ENCODE measurements around the gene ELMO3. TPM values are rescaled to one million over a fixed set of nuclear protein-coding genes. Genes with fewer than 3 reads are reported as not detected.
A peak's percentile ranks its signal among the peaks of the same experiment; 100 is the strongest.

The ELMO3 gene
- total RNA-seq, 1 donor from 2014 or later: 26.3 TPM

DNA sequence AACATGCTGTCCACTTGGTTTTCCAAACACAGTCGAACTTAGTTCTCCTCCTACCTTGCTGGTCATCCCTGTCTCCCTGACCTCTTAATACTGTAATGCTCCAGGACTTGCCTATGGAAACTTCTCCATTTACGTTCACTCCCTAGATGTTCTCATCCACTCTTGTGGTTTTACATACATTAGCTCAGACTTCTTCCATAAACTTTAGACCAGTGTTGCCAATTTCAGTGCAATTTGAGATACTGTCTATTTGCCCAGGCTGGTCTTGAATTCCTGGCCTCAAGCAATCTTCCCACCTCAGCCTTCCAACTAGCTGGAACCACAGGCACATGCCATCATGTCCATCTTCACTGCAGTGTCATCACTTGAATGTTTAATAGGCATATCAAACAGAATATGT, 16.6 kb upstream of the ELMO3 start:
- ATAC-seq: no peak

DNA sequence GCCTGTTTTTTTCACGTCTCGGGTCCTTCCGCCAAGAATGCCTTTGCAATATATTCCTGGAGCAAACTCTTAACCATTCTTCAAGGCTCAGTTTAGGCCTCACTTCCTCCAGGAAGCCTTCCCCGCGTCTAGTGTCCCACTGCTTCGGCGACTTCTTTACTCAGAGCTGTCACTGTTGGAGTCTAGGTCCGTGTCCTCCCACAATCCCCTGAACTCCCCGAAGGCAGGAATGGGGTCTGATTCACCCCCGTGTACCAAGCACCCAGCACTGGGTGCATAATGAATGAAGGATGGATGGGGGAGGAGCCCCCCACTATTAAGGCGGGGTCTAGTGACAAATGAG, 15.7 kb upstream of the ELMO3 start:
- ATAC-seq: no peak

DNA sequence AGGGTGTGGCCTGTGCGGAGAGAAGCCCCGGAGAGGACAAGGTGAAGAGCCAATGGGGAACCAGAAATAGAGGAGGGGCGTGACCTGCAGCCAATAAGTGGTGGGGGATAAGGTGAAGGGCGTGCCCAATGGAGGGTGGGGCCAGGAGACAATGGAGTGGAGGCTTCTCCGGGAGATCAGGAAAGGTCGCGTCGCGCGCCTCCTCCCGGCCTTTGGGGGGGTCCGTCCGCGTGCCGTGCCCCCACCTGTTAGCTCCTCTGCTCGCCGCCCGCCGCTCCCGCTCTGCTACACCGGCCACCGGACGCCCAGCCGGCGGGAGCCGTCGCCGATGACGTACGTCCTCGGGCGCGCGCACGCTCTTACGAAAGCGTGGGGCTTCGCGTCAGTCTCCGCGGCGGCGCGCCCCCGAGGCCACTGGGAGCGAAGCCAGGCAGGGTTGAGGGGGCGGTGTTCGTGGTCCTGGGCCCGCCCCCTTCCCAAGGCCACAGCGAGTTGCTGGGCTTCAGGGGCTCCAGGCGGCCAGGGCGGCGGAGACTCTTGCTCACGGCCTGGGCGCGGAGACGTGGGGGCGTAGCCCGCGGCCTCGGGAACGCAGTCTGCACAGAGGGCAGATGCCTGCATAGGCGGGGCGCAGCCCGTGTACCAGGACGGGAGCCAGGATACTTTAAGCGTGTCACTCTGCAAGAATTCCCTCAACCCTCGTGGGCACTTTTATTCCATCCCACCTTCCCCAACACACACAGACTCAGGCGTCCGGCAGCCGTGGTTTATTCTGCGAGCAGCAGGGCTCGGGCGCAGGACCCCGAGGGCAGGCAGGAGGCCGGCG, 15.1 kb upstream of the ELMO3 start, which contains the start of gene MATCAP1:
TSS of gene MATCAP1 (minus strand) at position 337 of the 826 bp plus-strand sequence. CDS start 3,353 bp downstream, outside the sequence.
- ATAC-seq: peak; percentile 91

DNA sequence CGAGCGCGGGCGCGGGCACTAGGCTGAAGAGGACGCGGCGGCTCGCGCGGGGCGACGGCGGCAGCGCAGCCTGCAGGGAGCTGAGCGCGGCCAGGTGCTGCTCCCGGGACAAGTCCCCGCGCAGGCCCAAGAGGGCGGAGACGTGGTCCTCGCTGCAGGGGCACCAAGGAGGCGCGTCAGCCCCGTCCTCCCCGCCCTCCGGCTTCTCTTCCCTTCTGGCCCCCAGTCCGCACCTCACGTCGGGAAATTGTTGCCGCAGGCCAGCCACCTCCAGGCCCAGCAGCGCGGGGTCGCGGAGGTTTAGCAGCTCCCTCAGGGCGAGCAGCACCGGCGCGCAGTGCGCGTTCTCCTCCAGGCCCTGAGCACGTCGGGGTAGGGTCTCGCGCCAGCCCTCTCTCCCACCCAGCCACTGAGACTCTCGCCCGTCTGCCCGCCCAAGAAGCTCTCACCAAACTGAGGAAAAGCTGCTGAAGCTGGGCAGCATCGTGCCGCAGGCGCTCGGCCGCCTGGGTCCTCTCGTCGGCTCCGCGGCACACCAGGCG, 14.4 kb upstream of the ELMO3 start:
- ATAC-seq: peak; percentile 3

DNA sequence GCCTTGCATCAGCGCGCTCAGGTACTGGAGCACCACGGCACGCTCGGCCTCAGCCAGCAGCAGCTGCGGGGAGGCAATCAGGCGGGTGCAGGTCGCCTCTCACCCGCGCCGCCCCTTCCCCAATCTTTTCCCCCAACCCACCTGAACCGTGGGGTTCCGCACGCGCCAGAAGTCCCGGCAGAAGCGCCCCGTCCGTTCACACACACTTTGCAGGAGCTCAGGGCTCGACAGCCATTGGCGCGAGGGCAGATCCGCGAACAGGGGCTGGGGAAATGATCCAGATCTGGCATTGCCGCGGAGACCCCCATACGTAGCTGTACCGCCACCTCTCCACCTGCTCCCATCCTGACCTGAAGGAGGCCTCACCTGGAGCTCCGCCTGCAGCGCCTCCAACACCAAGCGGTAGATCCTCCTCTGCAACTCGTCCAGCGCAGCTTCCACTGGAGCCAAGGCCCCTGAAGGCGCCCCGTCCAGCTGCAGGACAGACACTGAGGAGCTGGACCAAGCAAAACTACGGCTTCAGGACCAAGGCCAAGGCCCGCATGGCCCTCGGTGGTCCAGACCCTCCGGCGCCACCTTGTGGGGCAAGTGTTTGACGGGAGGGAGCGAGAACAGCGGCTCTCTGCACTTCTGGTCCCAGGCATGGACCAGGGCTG, 13.8 kb upstream of the ELMO3 start:
- ATAC-seq: peak; percentile 36

- ATAC-seq: no peak
Measured at GRCh38 chr16:67185651-67186134, 13.2 kb upstream of the ELMO3 start.

- ATAC-seq: no peak
Measured at GRCh38 chr16:67186550-67186950, 12.4 kb upstream of the ELMO3 start.

DNA sequence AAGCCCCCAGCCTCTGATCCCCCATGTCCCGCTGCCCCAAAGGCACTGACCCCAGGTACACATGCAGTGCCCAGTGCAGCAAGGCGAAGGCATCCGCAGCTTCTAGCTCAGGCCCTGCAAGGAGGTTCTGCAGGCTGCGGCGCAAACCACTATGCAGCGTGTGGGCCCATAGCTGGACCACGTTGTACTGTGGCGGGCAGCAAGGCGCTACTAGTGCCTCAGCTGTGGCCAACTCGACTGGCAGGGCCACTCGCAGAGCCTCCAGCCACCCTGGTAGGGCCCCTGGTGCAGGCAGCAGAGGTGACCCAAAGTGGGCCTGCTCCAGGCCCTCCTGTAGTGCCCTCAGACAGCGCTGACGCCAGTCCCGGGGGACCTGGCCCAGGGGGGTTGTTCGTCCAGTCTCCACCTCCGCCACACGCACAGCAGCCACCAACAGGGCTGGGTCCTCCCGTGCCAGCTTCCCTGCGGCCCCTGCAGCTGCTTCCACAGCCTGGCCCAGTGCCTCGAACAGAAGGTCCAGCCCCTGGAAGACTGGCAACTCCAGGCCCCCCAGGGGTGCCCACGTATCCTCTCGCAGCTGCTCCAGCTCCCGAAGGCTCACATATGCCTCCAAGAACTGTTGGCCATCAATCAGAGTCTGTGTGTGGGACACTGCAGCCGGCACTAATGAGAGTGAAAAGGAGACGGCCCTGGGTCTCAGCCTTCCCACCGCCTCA, 11.6 kb upstream of the ELMO3 start:
- ATAC-seq: no peak

- ATAC-seq: no peak
Measured at GRCh38 chr16:67188323-67188722, 10.6 kb upstream of the ELMO3 start.

GRCh38 chr16:67188798-67189197, 10.1 kb upstream of the ELMO3 start:
- no peak for ATAC-seq

- no peak for ATAC-seq
Measured at GRCh38 chr16:67190041-67190440, 8.9 kb upstream of the ELMO3 start, which contains the start of gene EXOC3L1. Gene EXOC3L1 (minus strand): TSS chr16:67190136. CDS start chr16:67189676, 460 bp downstream.

DNA sequence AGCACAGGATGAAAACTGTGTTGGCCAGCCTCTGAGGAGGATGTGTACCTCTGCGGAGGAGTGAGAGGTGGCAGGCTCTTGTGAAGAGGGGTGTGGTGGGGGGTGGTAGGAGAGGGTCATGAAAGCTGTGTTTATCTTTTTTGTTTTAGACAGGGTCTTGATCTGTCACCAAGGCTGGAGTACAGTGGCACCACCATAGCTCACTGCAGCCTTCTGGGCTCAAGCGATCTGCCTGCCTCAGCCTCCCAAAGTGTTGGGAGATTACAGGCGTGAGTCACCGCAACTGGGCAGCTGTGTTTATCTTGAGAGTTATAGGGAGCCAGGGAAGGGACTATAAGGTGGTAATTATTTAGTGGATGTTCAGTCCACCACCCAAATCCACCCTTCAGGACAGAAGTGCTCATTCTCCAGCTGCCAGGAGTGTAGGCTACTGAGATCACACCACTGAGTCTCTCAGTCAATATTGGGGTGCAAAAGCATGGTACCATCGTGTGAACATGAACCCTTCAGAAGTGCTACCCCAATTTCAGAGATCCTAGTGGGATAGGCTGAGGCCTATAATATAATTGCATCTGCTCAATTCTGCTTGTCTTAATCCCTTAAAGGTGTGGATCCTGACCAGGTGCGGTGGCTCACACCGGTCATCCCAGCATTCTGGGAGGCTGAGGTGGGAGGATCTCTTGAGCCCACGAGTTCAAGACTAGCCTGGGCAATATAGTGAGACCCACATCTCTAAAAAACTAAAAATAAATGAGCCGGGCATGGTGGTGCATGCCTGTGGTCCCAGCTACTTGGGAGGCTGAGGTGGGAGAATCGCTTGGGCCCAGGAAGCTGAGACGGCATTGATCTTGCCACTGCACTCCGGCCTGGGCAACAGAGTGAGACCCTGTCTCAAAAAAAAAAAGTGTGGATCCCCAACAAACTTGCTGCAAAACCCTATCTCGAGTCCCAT, 8.2 kb upstream of the ELMO3 start:
- ATAC-seq: no peak

- ATAC-seq: no peak
Measured at GRCh38 chr16:67191411-67191994, 7.4 kb upstream of the ELMO3 start.

DNA sequence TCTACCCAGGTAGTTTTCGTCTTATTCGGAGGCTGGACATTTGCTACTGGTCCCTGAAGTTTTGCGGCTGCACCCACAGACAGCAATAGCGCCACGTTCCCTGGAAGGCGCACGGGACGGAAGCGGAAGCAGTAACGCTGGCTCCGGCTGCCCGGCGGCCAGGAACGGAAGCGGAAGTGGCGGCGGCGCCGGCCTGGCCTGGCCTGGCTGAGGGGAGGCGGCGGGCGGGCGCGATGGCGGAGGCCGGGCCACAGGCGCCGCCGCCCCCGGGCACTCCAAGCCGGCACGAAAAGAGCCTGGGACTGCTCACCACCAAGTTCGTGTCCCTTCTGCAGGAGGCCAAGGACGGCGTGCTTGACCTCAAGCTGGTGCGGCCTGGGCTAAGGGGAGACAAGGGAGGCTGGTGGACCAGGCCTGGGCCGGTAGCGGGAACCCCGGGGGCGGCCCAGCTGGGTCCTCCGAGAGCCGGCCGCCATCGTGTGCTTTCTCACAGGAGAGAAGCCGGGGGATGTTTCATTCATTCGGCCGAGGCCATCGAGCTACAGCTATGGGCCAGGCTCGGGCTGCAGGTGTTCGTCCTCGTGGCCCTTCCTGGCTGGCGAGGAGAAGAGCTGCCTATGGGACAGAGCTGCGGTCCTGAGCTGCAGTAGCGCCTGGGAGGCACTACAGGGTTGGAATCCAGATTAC, 6.8 kb upstream of the ELMO3 start, which contains the start of gene E2F4:
TSS of gene E2F4 (plus strand) at position 161 of the 687 bp plus-strand sequence. CDS start at position 234, 73 bp downstream.
- peak; percentile 91 for ATAC-seq

DNA sequence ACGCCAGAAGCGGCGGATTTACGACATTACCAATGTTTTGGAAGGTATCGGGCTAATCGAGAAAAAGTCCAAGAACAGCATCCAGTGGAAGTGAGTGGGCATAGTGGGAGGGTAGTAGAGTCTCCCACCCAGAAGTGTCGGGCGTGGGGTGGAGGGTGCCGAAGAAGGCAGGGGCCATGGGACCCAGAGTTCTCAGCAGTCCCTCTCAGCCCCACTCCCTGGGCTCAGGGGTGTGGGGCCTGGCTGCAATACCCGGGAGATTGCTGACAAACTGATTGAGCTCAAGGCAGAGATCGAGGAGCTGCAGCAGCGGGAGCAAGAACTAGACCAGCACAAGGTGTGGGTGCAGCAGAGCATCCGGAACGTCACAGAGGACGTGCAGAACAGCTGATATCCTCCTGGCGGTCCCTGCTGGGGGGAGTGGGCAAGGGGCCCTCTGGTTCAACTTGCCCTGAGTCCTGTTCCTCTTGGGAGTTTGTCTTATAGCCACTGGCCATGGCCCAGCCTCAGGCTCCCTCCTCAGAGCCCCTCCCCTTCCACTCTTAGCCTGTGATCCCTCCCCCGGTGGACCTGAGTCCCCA, 6.1 kb upstream of the ELMO3 start:
- ATAC-seq: peak; percentile 2

DNA sequence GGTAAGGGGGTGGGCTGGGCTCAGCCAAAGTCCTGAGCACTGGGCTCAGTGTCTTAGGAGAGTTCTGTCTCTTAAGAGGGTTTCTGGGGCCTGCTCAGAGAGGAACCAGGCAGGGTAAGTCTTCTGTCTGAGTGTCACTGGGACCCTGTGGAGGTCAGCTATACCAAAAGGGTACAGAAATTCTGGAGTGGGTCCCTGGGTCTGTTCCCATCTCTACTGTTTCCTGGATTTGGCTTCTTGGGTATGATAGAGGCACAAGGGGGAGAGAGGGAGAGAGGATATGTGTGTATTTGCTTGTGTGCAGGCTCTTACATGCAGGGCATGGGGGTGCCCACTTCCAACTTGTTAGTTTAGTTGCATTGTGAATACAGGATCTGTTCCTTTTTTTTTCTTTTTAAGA, 5.4 kb upstream of the ELMO3 start:
- ATAC-seq: no peak

DNA sequence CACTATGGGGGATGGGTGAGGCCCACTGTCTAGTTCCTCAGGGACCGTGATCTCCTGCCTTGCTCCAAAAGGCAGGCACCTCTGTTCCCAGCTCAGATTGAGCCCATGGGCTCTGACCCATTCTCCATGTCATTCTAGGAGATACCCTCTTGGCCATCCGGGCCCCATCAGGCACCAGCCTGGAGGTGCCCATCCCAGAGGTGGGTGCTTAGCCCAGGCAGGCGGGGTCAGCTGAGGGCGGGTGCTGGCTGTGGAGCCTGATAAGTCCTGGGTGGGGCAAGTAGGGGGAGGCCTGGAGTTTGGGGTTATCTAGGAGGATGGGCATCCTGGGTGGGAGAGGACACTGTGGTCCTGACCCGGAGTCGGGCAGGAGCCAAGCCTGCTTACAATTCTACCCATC, 4.7 kb upstream of the ELMO3 start:
- ATAC-seq: no peak

- ATAC-seq: no peak
Measured at GRCh38 chr16:67195676-67196075, 3.3 kb upstream of the ELMO3 start.

DNA sequence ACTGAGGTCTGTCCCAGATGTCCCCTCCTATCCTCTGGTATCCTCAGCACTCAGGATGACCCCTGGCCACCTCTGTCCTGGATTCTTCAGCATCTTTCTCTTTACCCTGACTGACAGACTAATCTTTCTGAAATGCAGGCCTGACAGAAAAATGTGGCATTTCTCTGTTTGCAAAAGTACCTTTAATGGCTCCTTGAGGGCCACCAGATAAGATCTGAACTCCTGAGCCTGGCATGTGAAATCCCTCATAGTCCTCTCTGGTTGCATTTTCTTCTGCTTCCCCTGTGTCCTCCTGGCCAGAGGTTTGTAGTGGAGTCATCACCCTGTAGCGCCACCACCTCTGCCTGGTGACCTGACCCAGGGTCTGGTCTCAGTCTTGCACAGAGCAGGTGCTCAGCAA, 2.0 kb upstream of the ELMO3 start:
- ATAC-seq: no peak

GRCh38 chr16:67197704-67198103, 1.2 kb upstream of the ELMO3 start:
- ATAC-seq: no peak

Measured in esophagus mucosa (tissue), 1 donor.